Tibial nerve (tissue), 4 donors: ENCODE measurements around the gene UBASH3B. TPM values are rescaled to one million over a fixed set of nuclear protein-coding genes. Genes with fewer than 3 reads are reported as not detected.

Experiments
- DNase-seq, 2 donors: peaks; one replicate each; pipeline ENCODE4 v3.0.0-alpha.2; 2019; ENCODE audit warnings: low spot score in 2 of 2
- H3K27ac ChIP-seq, 4 donors: fragments of 200-600 bp; sonication (generic) in 3 of 4; one replicate each; pipeline ENCODE4 v1.5.1; 2017 to 2019; ENCODE audit warnings: mild to moderate bottlenecking in 1 of 4
- H3K27me3 ChIP-seq, 2 donors: fragments of 200-600 bp; sonication (generic) in 1 of 2; one replicate each; pipeline versions ENCODE4 v1.5.1 to v1.6.0; 2017 to 2019
- H3K36me3 ChIP-seq, 3 donors: fragments of 200-600 bp; sonication (generic); one replicate each; pipeline ENCODE4 v1.5.1; 2018 to 2019
- H3K4me1 ChIP-seq, 4 donors: fragments of 200-600 bp; sonication (generic) in 3 of 4; one replicate each; pipeline ENCODE4 v1.5.1; 2017 to 2019
- H3K4me3 ChIP-seq, 4 donors: fragments of 200-600 bp; sonication (generic) in 3 of 4; one replicate each; pipeline ENCODE4 v1.5.1; 2017 to 2019; ENCODE audit warnings: mild to moderate bottlenecking in 1 of 4, moderate library complexity in 1 of 4
- H3K9me3 ChIP-seq, 4 donors: fragments of 200-600 bp; sonication (generic) in 3 of 4; one replicate each; pipeline ENCODE4 v1.5.1; 2017 to 2019
- CTCF ChIP-seq, 5 experiments: fragments of 200-600 bp in 3 of 5; fragments of 450-650 bp in 2 of 5; sonication (generic) in 3 of 5; IDR thresholded peaks; one replicate each; pipeline ENCODE4 v1.5.1; 2016 to 2019; ENCODE audit warnings: antibody characterized with exemption in 5 of 5, mild to moderate bottlenecking in 3 of 5, moderate library complexity in 2 of 5
- EP300 ChIP-seq, 2 donors: sonication (generic); formaldehyde crosslinking; IDR thresholded peaks; one replicate each; pipeline ENCODE4 v1.6.1; 2017; ENCODE audit warnings: antibody characterized with exemption in 2 of 2, mild to moderate bottlenecking in 1 of 2
- POLR2A ChIP-seq, 2 donors: fragments of 450-650 bp; IDR thresholded peaks; one replicate each; pipeline ENCODE4 v1.6.1; 2017; ENCODE audit warnings: antibody characterized with exemption in 2 of 2, mild to moderate bottlenecking in 2 of 2, moderate library complexity in 2 of 2
- WGBS, 2 donors: methylation state at CpG; one replicate each; pipeline ENCODE4 v1.1.5; 2018; 5-methylcytosine and 5-hydroxymethylcytosine counted together
- total RNA-seq, 4 donors: library from RNA; depleted of rRNA; stranded (reverse); fragments of >200 nt; gene quantifications; one replicate each; pipeline ENCODE4 v1.1.0, GENCODE V29; 2016

The UBASH3B gene
- total RNA-seq, 4 donors from 2014 or later, result 0.66 to 5.1 (median 1.8) TPM

DNA sequence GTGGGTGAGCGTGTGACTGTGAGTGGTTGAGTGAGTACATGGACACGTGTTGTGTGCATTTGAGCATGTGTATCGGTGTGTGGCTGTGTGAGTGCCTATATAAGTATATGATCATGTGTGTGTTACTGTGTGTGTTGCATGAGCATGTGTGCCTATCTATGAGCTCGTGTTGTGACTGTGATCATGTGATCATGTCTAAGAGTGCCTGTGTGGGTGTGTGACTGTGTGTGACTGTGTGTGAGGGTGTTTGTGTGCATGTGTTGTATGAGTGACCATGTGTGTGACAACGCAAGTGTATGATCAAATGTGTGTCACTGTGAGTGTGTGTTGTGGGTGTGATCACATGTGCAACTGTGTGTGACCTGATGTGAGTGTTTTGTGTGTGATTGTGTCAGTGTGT lies 88.8 kb downstream of the UBASH3B start:
- DNase-seq, result no peak
- WGBS, 2 donors, result 81 to 83% methylated on average over 5 of the region's 5 CpGs

DNA sequence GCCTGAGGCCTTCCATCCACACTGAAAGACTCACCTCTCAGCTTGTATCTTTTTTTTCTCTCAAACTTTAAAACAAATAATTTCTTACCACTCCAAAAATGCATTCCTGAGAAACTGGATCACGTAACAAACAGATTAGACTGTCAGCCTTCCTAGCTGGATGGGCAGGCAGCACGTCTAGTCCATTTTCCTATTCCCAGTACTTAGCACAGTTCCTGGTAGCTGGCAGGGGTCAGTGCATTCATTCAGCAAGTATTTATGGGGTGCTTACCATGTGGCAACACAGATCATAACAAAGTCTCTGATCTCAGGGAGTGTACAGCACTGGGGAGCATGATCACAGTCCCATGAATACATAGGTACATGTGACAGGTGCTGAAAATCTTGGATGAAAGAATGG lies 89.6 kb downstream of the UBASH3B start:
- H3K27me3 ChIP-seq, result no peaks in the 10 kb centered on the region
- 77 to 85% methylated on average over 2 of the region's 2 CpGs for WGBS, 2 donors
- peaks cover 0 to 28% (median 14%) of the 10 kb centered on the region in 4 donors for H3K4me1 ChIP-seq
- no peak for DNase-seq
- no peak overlapping the region for H3K4me3 ChIP-seq
- no peaks in the 10 kb centered on the region for H3K9me3 ChIP-seq
- TF ChIP-seq CTCF (IDR thresholded peaks at IDR 0.05) (no peak), EP300 (IDR thresholded peaks at IDR 0.05) (no peak), POLR2A (IDR thresholded peaks at IDR 0.05) (no peak)
- no peaks in the 10 kb centered on the region for H3K36me3 ChIP-seq
- no peak overlapping the region for H3K27ac ChIP-seq

More for the DNA sequence above, 88.8 kb downstream of the UBASH3B start:
- H3K9me3 ChIP-seq, result no peaks in the 10 kb centered on the region
- H3K4me3 ChIP-seq, result no peak overlapping the region
- peaks cover 0 to 28% (median 14%) of the 10 kb centered on the region in 4 donors for H3K4me1 ChIP-seq
- peak overlapping the region in 1 of 4 donors; percentile 59 for H3K27ac ChIP-seq
- no peaks in the 10 kb centered on the region for H3K36me3 ChIP-seq
- H3K27me3 ChIP-seq, result no peaks in the 10 kb centered on the region
- TF ChIP-seq EP300 (IDR thresholded peaks at IDR 0.05), result no peak
- TF ChIP-seq POLR2A (IDR thresholded peaks at IDR 0.05), result no peak
- TF ChIP-seq CTCF (IDR thresholded peaks at IDR 0.05), result no peak

DNA sequence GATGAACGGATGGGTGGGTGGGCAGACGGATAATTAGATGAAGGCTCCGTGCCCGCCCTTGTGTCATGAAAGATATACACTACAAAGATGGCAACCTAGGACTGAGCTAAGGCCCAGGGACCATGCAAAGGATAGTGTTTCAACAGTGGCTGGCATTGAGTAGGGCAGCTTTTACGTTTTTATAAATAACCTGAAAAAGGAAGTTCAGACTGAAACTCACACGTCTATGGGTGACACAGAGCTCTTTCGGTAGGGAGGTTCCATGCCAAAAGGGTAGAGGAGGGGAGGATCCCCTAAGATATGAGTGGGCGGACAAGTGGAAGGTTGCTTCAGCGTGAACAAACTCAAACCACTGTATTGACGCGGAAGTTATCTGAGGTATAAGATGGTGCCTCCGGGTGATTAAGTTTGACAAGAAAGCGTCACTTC lies 90.5 kb downstream of the UBASH3B start:
- WGBS, 2 donors, result 80 to 81% methylated on average over 13 of the region's 13 CpGs
- H3K9me3 ChIP-seq, result no peaks in the 10 kb centered on the region
- peak overlapping the region in 1 of 4 donors; percentile 30 for H3K27ac ChIP-seq
- TF ChIP-seq CTCF (IDR thresholded peaks at IDR 0.05) (no peak), POLR2A (IDR thresholded peaks at IDR 0.05) (no peak), EP300 (IDR thresholded peaks at IDR 0.05) (peak in 1 of 2 donors; percentile 19)
- H3K4me3 ChIP-seq, result no peak overlapping the region
- DNase-seq, result no peak
- peaks cover 0 to 28% (median 13%) of the 10 kb centered on the region in 4 donors for H3K4me1 ChIP-seq
- no peaks in the 10 kb centered on the region for H3K27me3 ChIP-seq
- H3K36me3 ChIP-seq, result no peaks in the 10 kb centered on the region

DNA sequence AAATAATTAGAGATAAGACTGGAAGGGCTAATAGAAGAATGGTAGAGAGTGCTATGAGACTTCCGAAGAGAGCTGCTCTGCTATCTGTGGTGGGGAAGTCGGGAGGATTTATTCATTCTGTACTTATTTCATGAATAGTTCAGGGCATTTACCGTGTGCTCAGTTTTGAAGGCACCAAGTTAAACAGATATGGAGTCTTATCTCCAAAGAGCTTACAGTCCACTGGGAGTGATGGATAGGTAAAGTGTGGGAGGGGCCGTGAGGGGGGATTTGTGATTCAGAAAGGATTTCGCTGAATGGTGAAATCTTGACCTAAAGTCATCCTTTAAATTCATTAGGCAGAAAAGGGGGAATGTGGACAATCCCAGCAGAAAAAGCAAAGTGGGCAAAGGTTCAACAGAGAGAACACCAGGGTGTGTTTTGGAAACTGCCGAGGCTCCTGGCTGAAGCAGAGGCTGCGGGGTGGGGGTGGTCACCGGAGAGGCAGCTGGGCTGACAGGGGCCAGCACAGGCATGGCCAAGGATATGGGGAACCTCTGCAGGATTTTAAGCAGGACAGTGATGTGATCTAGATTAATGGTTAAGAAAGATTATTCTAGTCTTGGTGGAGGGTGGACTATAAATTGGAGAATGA lies 91.2 kb downstream of the UBASH3B start:
- H3K4me1 ChIP-seq, result peaks cover 0 to 28% (median 10%) of the 10 kb centered on the region in 4 donors
- no peaks in the 10 kb centered on the region for H3K36me3 ChIP-seq
- no peak overlapping the region for H3K4me3 ChIP-seq
- no peak for DNase-seq
- no peaks in the 10 kb centered on the region for H3K27me3 ChIP-seq
- TF ChIP-seq EP300 (IDR thresholded peaks at IDR 0.05) (no peak), POLR2A (IDR thresholded peaks at IDR 0.05) (no peak), CTCF (IDR thresholded peaks at IDR 0.05) (no peak)
- H3K9me3 ChIP-seq, result no peaks in the 10 kb centered on the region
- peak overlapping the region in 1 of 4 donors; percentile 30 for H3K27ac ChIP-seq
- WGBS, 2 donors, result 67 to 68% methylated on average over 8 of the region's 8 CpGs

GRCh38 chr11:122747351-122747781 lies 91.8 kb downstream of the UBASH3B start:
- 33 to 43% methylated on average over 5 of the region's 5 CpGs for WGBS, 2 donors

More at GRCh38 chr11:122747351-122747781, 91.8 kb downstream of the UBASH3B start:
- H3K27ac ChIP-seq, result no peak overlapping the region
- H3K9me3 ChIP-seq, result no peaks in the 10 kb centered on the region
- no peaks in the 10 kb centered on the region for H3K36me3 ChIP-seq
- H3K27me3 ChIP-seq, result no peaks in the 10 kb centered on the region
- DNase-seq, result no peak
- no peak overlapping the region for H3K4me3 ChIP-seq
- no peak for TF ChIP-seq CTCF (IDR thresholded peaks at IDR 0.05)
- no peak for TF ChIP-seq POLR2A (IDR thresholded peaks at IDR 0.05)
- no peak for TF ChIP-seq EP300 (IDR thresholded peaks at IDR 0.05)
- H3K4me1 ChIP-seq, result peaks cover 0 to 28% (median 7%) of the 10 kb centered on the region in 4 donors
